ENCODE measurements around the gene CLCNKB.
"Not testable (repeated sequence)": the region's sequence is repeated elsewhere in the genome, so short reads cannot be mapped to it uniquely, and the experiment has no call there.

CLCNKB gene

GRCh38 chr1:16019644-16020277 lies 23.8 kb upstream of the CLCNKB start:
- H3K9me3 ChIP-seq (ENCODE audit: control insufficient read depth, insufficient read depth, low read length), result no peaks in the 10 kb centered on the region
- peaks cover 19% of the 10 kb centered on the region for H3K27me3 ChIP-seq (ENCODE audit: control insufficient read depth, low read length)
- H3K4me1 ChIP-seq (ENCODE audit: control insufficient read depth, low read length), result peaks cover 5% of the 10 kb centered on the region
- no peaks in the 10 kb centered on the region for H3K36me3 ChIP-seq (ENCODE audit: control insufficient read depth, low read length)
- no peaks in the 10 kb centered on the region for H4K20me1 ChIP-seq (ENCODE audit: control insufficient read depth, insufficient read depth, low read depth, low read length)
- H3F3A ChIP-seq (ENCODE audit: control insufficient read depth, insufficient read depth), result no peaks in the 10 kb centered on the region
- no peak overlapping the region for H3K4me3 ChIP-seq (ENCODE audit: low read length)
- no peak overlapping the region for H3K4me2 ChIP-seq (ENCODE audit: low read length)
- no peak overlapping the region for H3K27ac ChIP-seq (ENCODE audit: low read depth, low read length)
- TF ChIP-seq CTCF (IDR thresholded peaks at IDR 0.05; ENCODE audit: low read depth, low read length, poor library complexity, severe bottlenecking) (no peak), EZH2phosphoT487 (IDR thresholded peaks at IDR 0.05; ENCODE audit: borderline replicate concordance, low read length) (no peak)
- H3K9me2 ChIP-seq (replicated peaks; ENCODE audit: control insufficient read depth, low read length), result no peaks in the 10 kb centered on the region
- H3K79me2 ChIP-seq (ENCODE audit: control insufficient read depth, low read length), result no peaks in the 10 kb centered on the region

- H3K4me2 ChIP-seq (ENCODE audit: low read length), result no peak overlapping the region
Measured at GRCh38 chr1:16020325-16020724, 23.3 kb upstream of the CLCNKB start.

GRCh38 chr1:16020878-16021277 lies 22.7 kb upstream of the CLCNKB start:
- not testable (repeated sequence) for H3K4me3 ChIP-seq (ENCODE audit: low read length); H4K20me1 ChIP-seq (ENCODE audit: control insufficient read depth, insufficient read depth, low read depth, low read length); H3K4me2 ChIP-seq (ENCODE audit: low read length); H3K9me3 ChIP-seq (ENCODE audit: control insufficient read depth, insufficient read depth, low read length); H3K27ac ChIP-seq (ENCODE audit: low read depth, low read length); H3K4me1 ChIP-seq (ENCODE audit: control insufficient read depth, low read length); H3K36me3 ChIP-seq (ENCODE audit: control insufficient read depth, low read length); H3F3A ChIP-seq (ENCODE audit: control insufficient read depth, insufficient read depth); H3K79me2 ChIP-seq (ENCODE audit: control insufficient read depth, low read length); H3K9me2 ChIP-seq (replicated peaks; ENCODE audit: control insufficient read depth, low read length)
- peaks cover 19% of the 10 kb centered on the region for H3K27me3 ChIP-seq (ENCODE audit: control insufficient read depth, low read length)

More at GRCh38 chr1:16020325-16020724, 23.3 kb upstream of the CLCNKB start:
- Histone ChIP-seq H3K36me3 (ENCODE audit: control insufficient read depth, low read length) (no peaks in the 10 kb centered on the region), H3F3A (ENCODE audit: control insufficient read depth, insufficient read depth) (no peaks in the 10 kb centered on the region), H3K4me3 (ENCODE audit: low read length) (no peak overlapping the region), H4K20me1 (ENCODE audit: control insufficient read depth, insufficient read depth, low read depth, low read length) (no peaks in the 10 kb centered on the region), H3K9me3 (ENCODE audit: control insufficient read depth, insufficient read depth, low read length) (no peaks in the 10 kb centered on the region), H3K9me2 (replicated peaks; ENCODE audit: control insufficient read depth, low read length) (no peaks in the 10 kb centered on the region), H3K79me2 (ENCODE audit: control insufficient read depth, low read length) (no peaks in the 10 kb centered on the region), H3K4me1 (ENCODE audit: control insufficient read depth, low read length) (no peaks in the 10 kb centered on the region), H3K27ac (ENCODE audit: low read depth, low read length) (no peak overlapping the region), H3K27me3 (ENCODE audit: control insufficient read depth, low read length) (peaks cover 19% of the 10 kb centered on the region)
- TF ChIP-seq EZH2phosphoT487 (IDR thresholded peaks at IDR 0.05; ENCODE audit: borderline replicate concordance, low read length), result no peak
- TF ChIP-seq CTCF (IDR thresholded peaks at IDR 0.05; ENCODE audit: low read depth, low read length, poor library complexity, severe bottlenecking), result no peak

GRCh38 chr1:16021681-16022080 lies 21.9 kb upstream of the CLCNKB start, which contains the start of gene CLCNKA:
Gene CLCNKA, plus strand, starts transcription at chr1:16022036. Its CDS starts 584 bp downstream, at chr1:16022620.
- no peak for TF ChIP-seq CTCF (IDR thresholded peaks at IDR 0.05; ENCODE audit: low read depth, low read length, poor library complexity, severe bottlenecking)
- Histone ChIP-seq H3K4me3 (ENCODE audit: low read length) (no peak within 1 kb of the TSS), H4K20me1 (ENCODE audit: control insufficient read depth, insufficient read depth, low read depth, low read length) (no peaks in the 10 kb centered on the region), H3K9me2 (replicated peaks; ENCODE audit: control insufficient read depth, low read length) (no peaks in the 10 kb centered on the region), H3K4me1 (ENCODE audit: control insufficient read depth, low read length) (no peaks in the 10 kb centered on the region), H3K36me3 (ENCODE audit: control insufficient read depth, low read length) (no peaks in the 10 kb centered on the region), H3K27ac (ENCODE audit: low read depth, low read length) (no peak within 1 kb of the TSS), H3K9me3 (ENCODE audit: control insufficient read depth, insufficient read depth, low read length) (no peaks in the 10 kb centered on the region), H3K4me2 (ENCODE audit: low read length) (no peak within 1 kb of the TSS), H3K79me2 (ENCODE audit: control insufficient read depth, low read length) (no peaks in the 10 kb centered on the region), H3K27me3 (ENCODE audit: control insufficient read depth, low read length) (peaks cover 19% of the 10 kb centered on the region), H3F3A (ENCODE audit: control insufficient read depth, insufficient read depth) (no peaks in the 10 kb centered on the region)

All from DOHH2 (cell line).